A673 (cell line): ENCODE data around the gene EGR1. TPM values are rescaled to one million over a fixed set of nuclear protein-coding genes. Genes with fewer than 3 reads are reported as not detected.

Experiments
- BruUV-seq: library from RNA; stranded (reverse); fragments of 400-500 nt; replicated peaks from 2 replicates; lab custom pipeline; 2021; lab: Mats Ljungman, UMichigan
- CTCF ChIA-PET: fragments of 300-600 bp; sonication (Branson Sonifier 250); formaldehyde crosslinking; loops from one replicate; lab custom pipeline; 2022; ENCODE audit warnings: antibody characterized with exemption; lab: Charles Lee
- POLR2A ChIA-PET: fragments of 300-600 bp; sonication (Branson Sonifier 250); formaldehyde crosslinking; loops from one replicate; lab custom pipeline; 2022; ENCODE audit warnings: antibody characterized with exemption; ENCODE audit not compliant: low non-redundant PET; lab: Charles Lee
- DNase-seq: peaks from one replicate; pipeline ENCODE4 v3.0.0-alpha.2; 2015; ENCODE audit warnings: low spot score
- H3K27ac ChIP-seq: fragments of 200-600 bp; sonication (generic); 2 replicates; pipeline ENCODE4 v1.5.1; 2016; ENCODE audit warnings: mixed run types, low read depth, mild to moderate bottlenecking, mixed read lengths, antibody characterized with exemption, low read length; ENCODE audit not compliant: poor library complexity, severe bottlenecking
- H3K27me3 ChIP-seq: fragments of 200-600 bp; sonication (generic); replicated peaks from 2 replicates; pipeline ENCODE4 v1.6.1; 2017; ENCODE audit warnings: mixed run types, low read depth, mild to moderate bottlenecking, mixed read lengths, antibody characterized with exemption, low read length; ENCODE audit not compliant: insufficient read depth, poor library complexity
- H3K36me3 ChIP-seq: fragments of 200-600 bp; sonication (generic); 2 replicates; pipeline ENCODE4 v1.6.1; 2016; ENCODE audit warnings: mixed run types, mild to moderate bottlenecking, mixed read lengths, antibody characterized with exemption, low read length; ENCODE audit not compliant: insufficient read depth, poor library complexity, severe bottlenecking
- H3K4me1 ChIP-seq: fragments of 200-600 bp; sonication (generic); 2 replicates; pipeline ENCODE4 v1.6.1; 2017; ENCODE audit warnings: mixed run types, mild to moderate bottlenecking, mixed read lengths, antibody characterized with exemption, low read length; ENCODE audit not compliant: insufficient read depth, poor library complexity, severe bottlenecking
- H3K4me3 ChIP-seq: fragments of 200-600 bp; sonication (generic); 2 replicates; pipeline ENCODE4 v1.5.1; 2016; ENCODE audit warnings: low read depth, mixed run types, mild to moderate bottlenecking, mixed read lengths, low read length; ENCODE audit not compliant: poor library complexity, severe bottlenecking
- H3K9me3 ChIP-seq: fragments of 200-600 bp; sonication (generic); 2 replicates; pipeline ENCODE4 v1.6.1; 2016; ENCODE audit warnings: mixed run types, low read depth, mild to moderate bottlenecking, mixed read lengths, antibody characterized with exemption, low read length; ENCODE audit not compliant: poor library complexity, severe bottlenecking
- EZH2 ChIP-seq: fragments of 200-600 bp; sonication (generic); IDR thresholded peaks from 2 replicates; pipeline ENCODE4 v1.6.1; 2017; ENCODE audit warnings: borderline replicate concordance, low read depth, mild to moderate bottlenecking, mixed read lengths, antibody characterized with exemption, low read length; ENCODE audit not compliant: poor library complexity, severe bottlenecking
- intact Hi-C: fragments of 100-400 bp; cut with micrococcal nuclease; formaldehyde crosslinking; loops from one replicate; pipeline ENCODE4 v1.10.0; 2022; ENCODE audit not compliant: unreplicated experiment
- total RNA-seq: library from RNA; stranded (reverse); gene quantifications from 2 replicates; pipeline ENCODE4 v1.2.3, GENCODE V29; 2021
- TF ChIP-seq, protein P1 (sequence below): fragments of 300-800, 200-600 bp; sonication (generic); conservative IDR thresholded peaks from 2 replicates; pipeline ENCODE4 v1.5.1; 2017; ENCODE audit warnings: low read depth, mild to moderate bottlenecking, antibody characterized with exemption, low read length, moderate library complexity, mixed read lengths

EGR1 gene
- total RNA-seq, 1 experiment from 2014 or later, result 64.8 TPM

DNA sequence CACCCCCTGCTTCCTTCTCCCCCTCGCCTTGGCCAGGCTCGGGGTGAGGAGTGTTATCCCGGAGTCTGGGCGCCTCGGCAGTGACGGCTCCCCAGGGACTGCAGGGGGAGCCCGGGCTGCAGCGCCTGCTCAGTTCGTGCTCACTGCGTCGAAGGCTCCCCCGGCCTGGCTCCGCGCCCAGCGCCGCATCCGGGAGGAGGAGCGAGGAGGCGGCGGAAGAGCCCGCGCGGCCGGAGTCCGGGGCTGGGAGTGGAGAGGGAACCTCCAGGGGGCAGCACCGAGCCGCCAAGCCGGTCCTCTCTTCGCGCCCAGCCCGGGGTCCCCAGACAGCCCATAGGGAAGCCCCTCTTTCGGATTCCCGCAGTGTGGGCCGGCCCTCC lies 1.3 kb upstream of the EGR1 start:
- peak; percentile 98 for DNase-seq
- H3K27ac ChIP-seq, result peak overlapping the region; percentile 100
- no TSS peak for BruUV-seq
- POLR2A ChIA-PET, result interaction anchor here (0.7 to 1.1 kb wide), 2 partner anchors 15 to 48 kb away, joined by 3 to 8 read pairs; no protein-coding TSS in a partner anchor
- TF ChIP-seq EZH2, result no peak
- TF ChIP-seq, protein P1, sequence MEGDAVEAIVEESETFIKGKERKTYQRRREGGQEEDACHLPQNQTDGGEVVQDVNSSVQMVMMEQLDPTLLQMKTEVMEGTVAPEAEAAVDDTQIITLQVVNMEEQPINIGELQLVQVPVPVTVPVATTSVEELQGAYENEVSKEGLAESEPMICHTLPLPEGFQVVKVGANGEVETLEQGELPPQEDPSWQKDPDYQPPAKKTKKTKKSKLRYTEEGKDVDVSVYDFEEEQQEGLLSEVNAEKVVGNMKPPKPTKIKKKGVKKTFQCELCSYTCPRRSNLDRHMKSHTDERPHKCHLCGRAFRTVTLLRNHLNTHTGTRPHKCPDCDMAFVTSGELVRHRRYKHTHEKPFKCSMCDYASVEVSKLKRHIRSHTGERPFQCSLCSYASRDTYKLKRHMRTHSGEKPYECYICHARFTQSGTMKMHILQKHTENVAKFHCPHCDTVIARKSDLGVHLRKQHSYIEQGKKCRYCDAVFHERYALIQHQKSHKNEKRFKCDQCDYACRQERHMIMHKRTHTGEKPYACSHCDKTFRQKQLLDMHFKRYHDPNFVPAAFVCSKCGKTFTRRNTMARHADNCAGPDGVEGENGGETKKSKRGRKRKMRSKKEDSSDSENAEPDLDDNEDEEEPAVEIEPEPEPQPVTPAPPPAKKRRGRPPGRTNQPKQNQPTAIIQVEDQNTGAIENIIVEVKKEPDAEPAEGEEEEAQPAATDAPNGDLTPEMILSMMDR, result peak; percentile 92
- CTCF ChIA-PET, result interaction anchor here (0.9 to 1.5 kb wide), 3 partner anchors 9 to 45 kb away, joined by 6 to 9 read pairs (median 7); no protein-coding TSS in a partner anchor
- H3K36me3 ChIP-seq, result peaks cover 23% of the 10 kb centered on the region
- peaks cover 13% of the 10 kb centered on the region for H3K4me1 ChIP-seq
- H3K4me3 ChIP-seq, result peak overlapping the region; percentile 86
- H3K9me3 ChIP-seq, result no peaks in the 10 kb centered on the region
- intact Hi-C loops, result loop anchor here (1.0 to 10.0 kb wide), 3 partner anchors 39 to 811 kb away; partner anchors contain the start of gene ETF1
- no peaks in the 10 kb centered on the region for H3K27me3 ChIP-seq

DNA sequence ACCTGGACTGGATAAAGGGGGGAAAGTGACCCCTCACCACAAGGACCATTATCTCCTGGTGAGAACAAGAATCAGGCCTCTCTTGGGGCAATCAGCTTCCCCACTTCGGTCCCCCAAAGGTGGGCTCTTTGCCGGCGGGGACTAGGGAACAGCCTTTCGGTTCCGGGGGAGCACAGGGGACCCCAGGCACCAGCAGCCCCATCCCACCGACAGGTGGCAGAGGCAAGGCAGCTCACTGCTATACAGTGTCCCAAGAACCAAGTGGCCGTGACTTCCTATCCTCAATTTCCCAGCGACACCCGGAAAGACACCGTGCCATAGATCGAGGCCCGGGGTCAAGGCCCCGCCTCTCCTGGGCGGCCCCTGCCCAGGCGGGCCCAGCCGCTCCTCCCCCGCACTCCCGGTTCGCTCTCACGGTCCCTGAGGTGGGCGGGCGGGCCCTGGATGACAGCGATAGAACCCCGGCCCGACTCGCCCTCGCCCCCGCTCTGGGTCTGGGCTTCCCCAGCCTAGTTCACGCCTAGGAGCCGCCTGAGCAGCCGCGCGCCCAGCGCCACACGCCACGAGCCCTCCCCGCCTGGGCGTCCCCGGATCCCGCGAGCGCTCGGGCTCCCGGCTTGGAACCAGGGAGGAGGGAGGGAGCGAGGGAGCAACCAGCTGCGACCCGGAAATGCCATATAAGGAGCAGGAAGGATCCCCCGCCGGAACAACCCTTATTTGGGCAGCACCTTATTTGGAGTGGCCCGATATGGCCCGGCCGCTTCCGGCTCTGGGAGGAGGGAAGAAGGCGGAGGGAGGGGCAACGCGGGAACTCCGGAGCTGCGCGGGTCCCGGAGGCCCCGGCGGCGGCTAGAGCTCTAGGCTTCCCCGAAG lies 655 bp upstream of the EGR1 start:
- intact Hi-C loops, result loop anchor here (1.0 to 10.0 kb wide), 3 partner anchors 39 to 810 kb away; partner anchors contain the start of gene ETF1
- no peaks in the 10 kb centered on the region for H3K27me3 ChIP-seq
- ChIA-PET CTCF (interaction anchor here (1.1 to 1.2 kb wide), 3 partner anchors 12 to 39 kb away, joined by 3 to 6 read pairs (median 4); no protein-coding TSS in a partner anchor), POLR2A (interaction anchor here (0.6 to 1.1 kb wide), 4 partner anchors 15 to 446 kb away, joined by 3 to 19 read pairs (median 12); no protein-coding TSS in a partner anchor)
- no peak for TF ChIP-seq EZH2
- TF ChIP-seq, protein P1, result peak; percentile 31; the same call in 1 of the 2 replicates
- BruUV-seq, result no TSS peak
- H3K27ac ChIP-seq, result peak overlapping the region; percentile 100
- DNase-seq, result peak; percentile 100
- peaks cover 13% of the 10 kb centered on the region for H3K4me1 ChIP-seq
- peaks cover 23% of the 10 kb centered on the region for H3K36me3 ChIP-seq
- peak overlapping the region; percentile 86 for H3K4me3 ChIP-seq
- H3K9me3 ChIP-seq, result no peaks in the 10 kb centered on the region

DNA sequence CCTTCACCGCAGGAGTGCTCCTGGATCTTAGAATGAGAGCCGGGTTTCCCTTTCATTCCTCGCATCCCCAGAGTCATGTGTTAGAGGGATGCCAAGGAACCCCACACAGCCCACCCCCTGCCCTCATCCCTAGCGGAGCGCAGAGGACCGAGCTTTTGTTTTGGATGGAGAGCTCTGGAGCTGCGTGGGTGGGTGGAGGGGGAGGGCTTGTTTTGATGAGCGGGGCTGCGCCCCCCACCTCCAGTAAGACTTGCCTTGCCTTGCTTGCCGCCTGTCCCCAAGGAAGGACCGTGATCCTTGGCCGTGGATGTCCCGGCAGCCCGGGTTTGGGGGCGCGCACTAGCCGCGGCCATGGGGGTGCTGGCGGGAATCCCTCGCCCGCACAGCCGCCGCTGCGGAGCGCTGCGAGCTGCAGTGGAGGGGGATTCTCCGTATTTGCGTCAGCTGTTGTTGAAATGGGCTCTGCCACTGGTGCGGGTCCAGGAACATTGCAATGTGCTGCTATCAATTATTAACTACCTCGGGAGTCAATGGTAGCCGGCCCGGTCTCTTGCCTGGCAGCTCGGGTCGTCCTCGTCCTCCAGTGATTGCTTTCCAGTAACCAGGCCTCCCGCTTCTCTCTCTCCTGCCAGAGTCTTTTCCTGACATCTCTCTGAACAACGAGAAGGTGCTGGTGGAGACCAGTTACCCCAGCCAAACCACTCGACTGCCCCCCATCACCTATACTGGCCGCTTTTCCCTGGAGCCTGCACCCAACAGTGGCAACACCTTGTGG lies 1.0 kb downstream of the EGR1 start:
- DNase-seq, result peak; percentile 61
- peak overlapping the region; percentile 100 for H3K27ac ChIP-seq
- no peaks in the 10 kb centered on the region for H3K27me3 ChIP-seq
- intact Hi-C loops, result loop anchor here (10.0 kb wide), 1 partner anchor 808 kb away; no protein-coding TSS in a partner anchor
- CTCF ChIA-PET, result interaction anchor here (0.6 kb wide), 1 partner anchor 16 kb away, joined by 4 read pairs; no protein-coding TSS in a partner anchor
- H3K4me3 ChIP-seq, result peak overlapping the region; percentile 86
- POLR2A ChIA-PET, result interaction anchor here (0.6 kb wide), 3 partner anchors 23 to 33 kb away, joined by 10 to 14 read pairs (median 13); no protein-coding TSS in a partner anchor
- H3K36me3 ChIP-seq, result peaks cover 23% of the 10 kb centered on the region
- H3K4me1 ChIP-seq, result peaks cover 13% of the 10 kb centered on the region
- BruUV-seq, result no TSS peak
- TF ChIP-seq EZH2, result no peak
- TF ChIP-seq, protein P1, result no peak
- no peaks in the 10 kb centered on the region for H3K9me3 ChIP-seq
